Measurements from ENCODE around the gene SLC24A4. TPM values are rescaled to one million over a fixed set of nuclear protein-coding genes. Genes with fewer than 3 reads are reported as not detected.

SLC24A4 gene
- total RNA-seq, 1 experiment from 2014 or later = not detected

GRCh38 chr14:92400579-92401444 lies 77.8 kb downstream of the SLC24A4 start:
- Histone ChIP-seq H3K9me2 (ENCODE audit: insufficient read depth) (no peaks in the 10 kb centered on the region), H3K27me3 (ENCODE audit: insufficient read depth, low read length) (no peaks in the 10 kb centered on the region), H3K4me2 (ENCODE audit: low read length) (no peak overlapping the region), H3K9ac (ENCODE audit: low read length) (no peak overlapping the region), H3K36me3 (ENCODE audit: control insufficient read depth in 1 of 2, insufficient read depth in 2 of 2, low read length in 2 of 2) (no peaks in the 10 kb centered on the region), H3K4me3 (replicated peaks in 1 of 2; ENCODE audit: low read depth in 1 of 2, low read length in 2 of 2) (no peak overlapping the region), H3K79me2 (ENCODE audit: insufficient read depth, low read length) (no peaks in the 10 kb centered on the region), H3K27ac (ENCODE audit: low read depth, low read length) (no peak overlapping the region), H4K20me1 (ENCODE audit: insufficient read depth) (no peaks in the 10 kb centered on the region), H3K9me3 (ENCODE audit: control insufficient read depth in 1 of 2, insufficient read depth in 1 of 2, low read depth in 1 of 2, low read length in 2 of 2) (no peaks in the 10 kb centered on the region), H3K4me1 (ENCODE audit: control insufficient read depth in 1 of 2, insufficient read depth in 2 of 2, low read length in 2 of 2) (peaks cover 0 to 16% of the 10 kb centered on the region in 2 experiments; a peak in 2 of 4 replicates), H2AFZ (ENCODE audit: low read depth, low read length, poor library complexity, severe bottlenecking) (no peak overlapping the region)
- ATAC-seq (no peak), DNase-seq (ENCODE audit: low read depth, low spot score) (no peak)
- no TSS peak for BruUV-seq (replicated peaks)
- ChIA-PET RAD21 (ENCODE audit: low non-redundant PET in 1 of 2, low total read pairs in 2 of 2, uncharacterized antibody in 2 of 2, unreplicated experiment in 2 of 2) (no interaction called here), CTCF (no interaction called here), POLR2A (no interaction called here)
- TF ChIP-seq RAD21 (IDR thresholded peaks at IDR 0.05; ENCODE audit: low read depth) (no peak), TCF7L2 (IDR thresholded peaks at IDR 0.05; ENCODE audit: borderline replicate concordance, extremely low read depth, insufficient read depth, insufficient read length) (no peak), SRF (IDR thresholded peaks at IDR 0.05; ENCODE audit: low read depth) (no peak), SP1 (IDR thresholded peaks at IDR 0.05; ENCODE audit: low read depth) (no peak), CTCF (IDR thresholded peaks at IDR 0.05 in 2 of 3, conservative IDR thresholded peaks at IDR 0.05 in 1 of 3; ENCODE audit: borderline replicate concordance in 1 of 3, insufficient read depth in 1 of 3, low read depth in 2 of 3, low read length in 2 of 3) (no peak)
- intact Hi-C loops (cut with micrococcal nuclease) = no loop called here

GRCh38 chr14:92401561-92401960 lies 78.6 kb downstream of the SLC24A4 start:
- intact Hi-C loops (cut with micrococcal nuclease) = no loop called here
- no peak overlapping the region for H3K27ac ChIP-seq (ENCODE audit: low read depth, low read length)
- H3K27me3 ChIP-seq (ENCODE audit: insufficient read depth, low read length) = no peaks in the 10 kb centered on the region
- peaks cover 0 to 16% of the 10 kb centered on the region in 2 experiments; a peak in 2 of 4 replicates for H3K4me1 ChIP-seq (ENCODE audit: control insufficient read depth in 1 of 2, insufficient read depth in 2 of 2, low read length in 2 of 2)
- RAD21 ChIA-PET (ENCODE audit: low non-redundant PET in 1 of 2, low total read pairs in 2 of 2, uncharacterized antibody in 2 of 2, unreplicated experiment in 2 of 2) = no interaction called here
- POLR2A ChIA-PET = no interaction called here
- H3K9me2 ChIP-seq (ENCODE audit: insufficient read depth) = no peaks in the 10 kb centered on the region
- DNase-seq (ENCODE audit: low read depth, low spot score) = no peak
- H3K79me2 ChIP-seq (ENCODE audit: insufficient read depth, low read length) = no peaks in the 10 kb centered on the region
- H4K20me1 ChIP-seq (ENCODE audit: insufficient read depth) = no peaks in the 10 kb centered on the region
- no peaks in the 10 kb centered on the region for H3K36me3 ChIP-seq (ENCODE audit: control insufficient read depth in 1 of 2, insufficient read depth in 2 of 2, low read length in 2 of 2)
- CTCF ChIA-PET = no interaction called here
- H3K9ac ChIP-seq (ENCODE audit: low read length) = no peak overlapping the region
- ATAC-seq = no peak
- no TSS peak for BruUV-seq (replicated peaks)
- no peak overlapping the region for H2AFZ ChIP-seq (ENCODE audit: low read depth, low read length, poor library complexity, severe bottlenecking)
- H3K9me3 ChIP-seq (ENCODE audit: control insufficient read depth in 1 of 2, insufficient read depth in 1 of 2, low read depth in 1 of 2, low read length in 2 of 2) = no peaks in the 10 kb centered on the region
- H3K4me3 ChIP-seq (replicated peaks in 1 of 2; ENCODE audit: low read depth in 1 of 2, low read length in 2 of 2) = no peak overlapping the region
- H3K4me2 ChIP-seq (ENCODE audit: low read length) = no peak overlapping the region
- TF ChIP-seq CEBPB (IDR thresholded peaks at IDR 0.05; ENCODE audit: low read depth) (no peak), CTCF (IDR thresholded peaks at IDR 0.05 in 2 of 3, conservative IDR thresholded peaks at IDR 0.05 in 1 of 3; ENCODE audit: borderline replicate concordance in 1 of 3, insufficient read depth in 1 of 3, low read depth in 2 of 3, low read length in 2 of 3) (no peak), ZFX (IDR thresholded peaks at IDR 0.05) (no peak), FOSL1 (IDR thresholded peaks at IDR 0.05; ENCODE audit: low read depth) (no peak), RAD21 (IDR thresholded peaks at IDR 0.05; ENCODE audit: low read depth) (no peak), EGR1 (IDR thresholded peaks at IDR 0.05; ENCODE audit: low read depth) (no peak), YY1 (IDR thresholded peaks at IDR 0.05; ENCODE audit: extremely low read depth, insufficient replicate concordance, low read depth, low read length) (no peak), POLR2A (IDR thresholded peaks at IDR 0.05; ENCODE audit: borderline replicate concordance, extremely low read depth, insufficient read depth, insufficient read length) (no peak)
- TF ChIP-seq, protein P1, sequence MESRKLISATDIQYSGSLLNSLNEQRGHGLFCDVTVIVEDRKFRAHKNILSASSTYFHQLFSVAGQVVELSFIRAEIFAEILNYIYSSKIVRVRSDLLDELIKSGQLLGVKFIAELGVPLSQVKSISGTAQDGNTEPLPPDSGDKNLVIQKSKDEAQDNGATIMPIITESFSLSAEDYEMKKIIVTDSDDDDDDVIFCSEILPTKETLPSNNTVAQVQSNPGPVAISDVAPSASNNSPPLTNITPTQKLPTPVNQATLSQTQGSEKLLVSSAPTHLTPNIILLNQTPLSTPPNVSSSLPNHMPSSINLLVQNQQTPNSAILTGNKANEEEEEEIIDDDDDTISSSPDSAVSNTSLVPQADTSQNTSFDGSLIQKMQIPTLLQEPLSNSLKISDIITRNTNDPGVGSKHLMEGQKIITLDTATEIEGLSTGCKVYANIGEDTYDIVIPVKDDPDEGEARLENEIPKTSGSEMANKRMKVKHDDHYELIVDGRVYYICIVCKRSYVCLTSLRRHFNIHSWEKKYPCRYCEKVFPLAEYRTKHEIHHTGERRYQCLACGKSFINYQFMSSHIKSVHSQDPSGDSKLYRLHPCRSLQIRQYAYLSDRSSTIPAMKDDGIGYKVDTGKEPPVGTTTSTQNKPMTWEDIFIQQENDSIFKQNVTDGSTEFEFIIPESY (IDR thresholded peaks at IDR 0.05; ENCODE audit: extremely low read depth, insufficient replicate concordance, low read length) = no peak
